ENCODE results near the gene PLIN1. TPM values are rescaled to one million over a fixed set of nuclear protein-coding genes. Genes with fewer than 3 reads are reported as not detected.

The PLIN1 gene
- total and polyA plus RNA-seq, 2 of the 4 experiments (the other 2 are of a cell fraction): under 0.01 to 0.07 TPM

DNA sequence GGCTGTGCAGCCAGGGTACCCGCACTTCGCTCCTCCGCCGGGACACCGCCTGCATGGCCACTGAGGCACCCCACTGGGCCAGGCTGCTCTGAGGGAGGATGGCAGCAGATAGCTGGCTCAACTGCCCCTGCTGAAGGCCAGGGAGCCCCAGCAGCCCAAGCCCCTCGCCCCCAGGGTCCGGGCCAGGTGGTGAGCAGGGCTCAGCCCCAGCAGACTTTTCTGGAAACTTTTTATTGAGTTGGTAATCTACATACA is 11.5 kb downstream of the PLIN1 start:
- in situ Hi-C loops (cut with MboI; ENCODE audit: low sequenced_read_pairs): no loop called here
- CTCF ChIA-PET: no interaction called here

More for the DNA sequence above, 11.5 kb downstream of the PLIN1 start:
- H3K4ac ChIP-seq (ENCODE audit: low read depth, low read length): no peak overlapping the region
- no peak overlapping the region for H3K9ac ChIP-seq (ENCODE audit: low read depth, low read length)
- no TSS peak for BruUV-seq (replicated peaks)
- no peak overlapping the region for H3K23ac ChIP-seq (ENCODE audit: low read depth, low read length)
- no peak overlapping the region for H2AK5ac ChIP-seq (ENCODE audit: low read depth, low read length)
- H3K27ac ChIP-seq (ENCODE audit: insufficient read depth, low read length): no peak overlapping the region
- ATAC-seq (ENCODE audit: low read depth) (no peak), DNase-seq (no peak)
- intact Hi-C loops (cut with micrococcal nuclease) (no loop called here), dilution Hi-C loops (cut with HindIII; ENCODE audit: low sequenced_read_pairs, unreplicated experiment) (no loop called here)
- H3K9me1 ChIP-seq (ENCODE audit: insufficient read depth, low read length): peaks cover 14% of the 10 kb centered on the region
- no peak overlapping the region for H2AK9ac ChIP-seq (replicated peaks; ENCODE audit: low read depth, low read length, poor library complexity)
- H3K56ac ChIP-seq (ENCODE audit: extremely low read depth, insufficient read depth, low read length): no peak overlapping the region
- H3K18ac ChIP-seq (ENCODE audit: low read depth, low read length): no peak overlapping the region
- no peak overlapping the region for H4K5ac ChIP-seq (ENCODE audit: low read depth, low read length)
- H4K91ac ChIP-seq (ENCODE audit: insufficient read depth, low read depth, low read length): no peak overlapping the region
- no peaks in the 10 kb centered on the region for H3K9me3 ChIP-seq (ENCODE audit: control insufficient read depth, insufficient read depth, low read length)
- no peak overlapping the region for H2BK20ac ChIP-seq (ENCODE audit: low read depth, low read length)
- peaks cover 0 to under 1% of the 10 kb centered on the region in 2 experiments; a peak in 1 of 4 replicates for H3K79me1 ChIP-seq (ENCODE audit: low read depth in 1 of 2, low read length in 2 of 2)
- no peaks in the 10 kb centered on the region for H3K27me3 ChIP-seq (ENCODE audit: control insufficient read depth, insufficient read depth, low read length)
- H3K4me3 ChIP-seq (ENCODE audit: insufficient read depth, low read depth, low read length): no peak overlapping the region
- TF ChIP-seq, protein P1, sequence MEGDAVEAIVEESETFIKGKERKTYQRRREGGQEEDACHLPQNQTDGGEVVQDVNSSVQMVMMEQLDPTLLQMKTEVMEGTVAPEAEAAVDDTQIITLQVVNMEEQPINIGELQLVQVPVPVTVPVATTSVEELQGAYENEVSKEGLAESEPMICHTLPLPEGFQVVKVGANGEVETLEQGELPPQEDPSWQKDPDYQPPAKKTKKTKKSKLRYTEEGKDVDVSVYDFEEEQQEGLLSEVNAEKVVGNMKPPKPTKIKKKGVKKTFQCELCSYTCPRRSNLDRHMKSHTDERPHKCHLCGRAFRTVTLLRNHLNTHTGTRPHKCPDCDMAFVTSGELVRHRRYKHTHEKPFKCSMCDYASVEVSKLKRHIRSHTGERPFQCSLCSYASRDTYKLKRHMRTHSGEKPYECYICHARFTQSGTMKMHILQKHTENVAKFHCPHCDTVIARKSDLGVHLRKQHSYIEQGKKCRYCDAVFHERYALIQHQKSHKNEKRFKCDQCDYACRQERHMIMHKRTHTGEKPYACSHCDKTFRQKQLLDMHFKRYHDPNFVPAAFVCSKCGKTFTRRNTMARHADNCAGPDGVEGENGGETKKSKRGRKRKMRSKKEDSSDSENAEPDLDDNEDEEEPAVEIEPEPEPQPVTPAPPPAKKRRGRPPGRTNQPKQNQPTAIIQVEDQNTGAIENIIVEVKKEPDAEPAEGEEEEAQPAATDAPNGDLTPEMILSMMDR (conservative IDR thresholded peaks at IDR 0.05; ENCODE audit: low read depth, low read length): no peak
- TF ChIP-seq MXI1 (IDR thresholded peaks at IDR 0.05; ENCODE audit: borderline replicate concordance, low read depth, low read length) (no peak), CEBPB (IDR thresholded peaks at IDR 0.05; ENCODE audit: low read depth, low read length) (no peak), MAZ (IDR thresholded peaks at IDR 0.05; ENCODE audit: borderline replicate concordance, low read depth, low read length) (no peak), MAFK (IDR thresholded peaks at IDR 0.05; ENCODE audit: low read depth, low read length) (no peak), RAD21 (IDR thresholded peaks at IDR 0.05; ENCODE audit: low read length) (no peak), NFE2L2 (IDR thresholded peaks at IDR 0.05; ENCODE audit: low read depth, low read length) (no peak), POLR2A (IDR thresholded peaks at IDR 0.05; ENCODE audit: low read depth, low read length) (no peak), FOS (IDR thresholded peaks at IDR 0.05; ENCODE audit: low read depth, low read length) (no peak), SMC3 (IDR thresholded peaks at IDR 0.05; ENCODE audit: low read depth, low read length) (no peak), RFX5 (IDR thresholded peaks at IDR 0.05; ENCODE audit: low read depth, low read length) (no peak), BHLHE40 (IDR thresholded peaks at IDR 0.05; ENCODE audit: low read depth, low read length) (no peak), RCOR1 (IDR thresholded peaks at IDR 0.05; ENCODE audit: insufficient replicate concordance, low read length) (no peak), CHD1 (IDR thresholded peaks at IDR 0.05; ENCODE audit: low read depth, low read length) (no peak)
- TF ChIP-seq, protein P2, sequence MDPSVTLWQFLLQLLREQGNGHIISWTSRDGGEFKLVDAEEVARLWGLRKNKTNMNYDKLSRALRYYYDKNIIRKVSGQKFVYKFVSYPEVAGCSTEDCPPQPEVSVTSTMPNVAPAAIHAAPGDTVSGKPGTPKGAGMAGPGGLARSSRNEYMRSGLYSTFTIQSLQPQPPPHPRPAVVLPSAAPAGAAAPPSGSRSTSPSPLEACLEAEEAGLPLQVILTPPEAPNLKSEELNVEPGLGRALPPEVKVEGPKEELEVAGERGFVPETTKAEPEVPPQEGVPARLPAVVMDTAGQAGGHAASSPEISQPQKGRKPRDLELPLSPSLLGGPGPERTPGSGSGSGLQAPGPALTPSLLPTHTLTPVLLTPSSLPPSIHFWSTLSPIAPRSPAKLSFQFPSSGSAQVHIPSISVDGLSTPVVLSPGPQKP (IDR thresholded peaks at IDR 0.05; ENCODE audit: borderline replicate concordance, low read depth, low read length): no peak
- TF ChIP-seq, protein P3, sequence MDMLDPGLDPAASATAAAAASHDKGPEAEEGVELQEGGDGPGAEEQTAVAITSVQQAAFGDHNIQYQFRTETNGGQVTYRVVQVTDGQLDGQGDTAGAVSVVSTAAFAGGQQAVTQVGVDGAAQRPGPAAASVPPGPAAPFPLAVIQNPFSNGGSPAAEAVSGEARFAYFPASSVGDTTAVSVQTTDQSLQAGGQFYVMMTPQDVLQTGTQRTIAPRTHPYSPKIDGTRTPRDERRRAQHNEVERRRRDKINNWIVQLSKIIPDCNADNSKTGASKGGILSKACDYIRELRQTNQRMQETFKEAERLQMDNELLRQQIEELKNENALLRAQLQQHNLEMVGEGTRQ (IDR thresholded peaks at IDR 0.05; ENCODE audit: low read depth, low read length): no peak
- H3K4me2 ChIP-seq (ENCODE audit: low read depth, low read length): no peak overlapping the region
- H2BK120ac ChIP-seq (ENCODE audit: low read depth, low read length): no peak overlapping the region
- peaks cover 9% of the 10 kb centered on the region for H3K4me1 ChIP-seq (ENCODE audit: control insufficient read depth, insufficient read depth, low read length)
- no peaks in the 10 kb centered on the region for H3K36me3 ChIP-seq (ENCODE audit: control insufficient read depth, insufficient read depth, low read length)
- 91% methylated on average over 5 of the region's 7 CpGs; no CpG with 5 or more reads in 1 of the 2 experiments for WGBS, 2 experiments (ENCODE audit: extremely low coverage in 2 of 2, insufficient read length in 1 of 2)
- POLR2A ChIA-PET (ENCODE audit: unreplicated experiment): no interaction called here
- H2BK5ac ChIP-seq (ENCODE audit: low read depth, low read length, poor library complexity, severe bottlenecking): no peak overlapping the region
- no peaks in the 10 kb centered on the region for H4K20me1 ChIP-seq (ENCODE audit: insufficient read depth, low read length)
- no peak overlapping the region for H3K14ac ChIP-seq (replicated peaks; ENCODE audit: low read depth, low read length)
- no peak overlapping the region for H2BK15ac ChIP-seq (ENCODE audit: low read depth, low read length)
- H4K8ac ChIP-seq (ENCODE audit: low read depth in 2 of 2, low read length in 2 of 2): no peak overlapping the region
- no peak overlapping the region for H2AFZ ChIP-seq (replicated peaks; ENCODE audit: low read length, poor library complexity)

Measured in IMR-90 (cell line).